ENCODE measurements around the gene FLNB.
"Not testable (repeated sequence)": the region's sequence is repeated elsewhere in the genome, so short reads cannot be mapped to it uniquely, and the experiment has no call there.

FLNB gene

GRCh38 chr3:58055314-58055713 lies 47.1 kb downstream of the FLNB start:
- no peak for DNase-seq

DNA sequence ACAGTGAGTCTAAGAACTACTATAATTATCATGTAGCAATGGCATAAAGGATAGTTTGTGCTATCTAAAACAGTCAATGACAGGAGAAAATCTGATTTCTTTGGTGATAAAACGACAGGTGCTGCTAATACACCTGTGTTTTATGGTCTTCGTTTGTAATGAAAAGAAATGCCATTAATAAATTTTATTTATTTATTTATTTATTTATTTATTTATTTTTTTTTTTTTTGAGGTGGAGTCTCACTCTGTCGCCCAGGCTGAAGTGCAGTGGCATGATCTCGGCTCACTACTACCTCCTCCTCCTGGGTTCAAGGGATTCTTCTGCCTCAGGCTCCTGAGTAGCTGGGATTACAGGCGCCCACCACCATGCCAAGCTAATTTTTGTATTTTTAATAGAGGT lies 47.7 kb downstream of the FLNB start:
- DNase-seq, result not testable (repeated sequence)

DNA sequence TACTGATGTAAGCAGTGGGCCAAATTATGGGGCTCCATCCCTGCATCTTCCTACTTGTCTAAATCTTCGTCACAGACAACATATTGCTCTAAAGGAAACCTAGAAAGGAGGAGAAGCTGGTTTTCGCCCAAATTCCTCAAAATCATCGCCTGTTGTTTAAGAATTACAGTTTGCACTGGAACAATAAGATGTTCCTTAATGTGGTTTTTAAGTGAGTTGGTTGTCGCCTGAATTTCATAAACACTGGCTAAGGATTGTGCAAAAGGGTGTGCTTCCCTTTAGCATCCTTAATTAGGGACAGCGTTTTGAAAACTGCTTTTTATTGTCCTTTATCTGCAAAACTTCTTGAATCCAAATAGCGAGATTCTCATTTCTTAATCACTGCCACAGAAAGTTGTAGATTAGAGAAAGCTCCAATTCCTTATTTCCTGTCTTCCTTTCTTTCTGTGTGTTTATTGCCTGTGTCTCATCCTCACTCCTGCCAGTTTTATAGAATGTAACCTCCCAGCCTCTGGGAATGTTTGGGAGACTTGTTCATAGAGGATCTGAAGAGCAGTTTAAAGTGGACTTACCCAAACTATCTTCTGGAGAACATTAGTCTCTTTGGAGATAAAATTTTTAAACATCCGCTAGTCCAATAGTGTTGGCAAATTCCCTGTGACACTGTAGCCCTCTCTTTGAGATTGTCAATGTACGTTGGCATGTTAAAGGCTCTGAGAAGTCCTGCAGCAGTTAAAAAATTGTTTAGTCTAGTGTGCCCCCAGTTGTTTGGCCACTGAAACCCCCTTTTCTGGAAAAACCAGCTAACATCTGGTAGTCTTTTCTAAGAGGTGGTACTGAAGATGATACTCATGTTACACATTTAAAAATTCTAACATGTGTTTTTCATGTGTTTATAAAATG lies 50.4 kb downstream of the FLNB start:
- DNase-seq, result no peak

DNA sequence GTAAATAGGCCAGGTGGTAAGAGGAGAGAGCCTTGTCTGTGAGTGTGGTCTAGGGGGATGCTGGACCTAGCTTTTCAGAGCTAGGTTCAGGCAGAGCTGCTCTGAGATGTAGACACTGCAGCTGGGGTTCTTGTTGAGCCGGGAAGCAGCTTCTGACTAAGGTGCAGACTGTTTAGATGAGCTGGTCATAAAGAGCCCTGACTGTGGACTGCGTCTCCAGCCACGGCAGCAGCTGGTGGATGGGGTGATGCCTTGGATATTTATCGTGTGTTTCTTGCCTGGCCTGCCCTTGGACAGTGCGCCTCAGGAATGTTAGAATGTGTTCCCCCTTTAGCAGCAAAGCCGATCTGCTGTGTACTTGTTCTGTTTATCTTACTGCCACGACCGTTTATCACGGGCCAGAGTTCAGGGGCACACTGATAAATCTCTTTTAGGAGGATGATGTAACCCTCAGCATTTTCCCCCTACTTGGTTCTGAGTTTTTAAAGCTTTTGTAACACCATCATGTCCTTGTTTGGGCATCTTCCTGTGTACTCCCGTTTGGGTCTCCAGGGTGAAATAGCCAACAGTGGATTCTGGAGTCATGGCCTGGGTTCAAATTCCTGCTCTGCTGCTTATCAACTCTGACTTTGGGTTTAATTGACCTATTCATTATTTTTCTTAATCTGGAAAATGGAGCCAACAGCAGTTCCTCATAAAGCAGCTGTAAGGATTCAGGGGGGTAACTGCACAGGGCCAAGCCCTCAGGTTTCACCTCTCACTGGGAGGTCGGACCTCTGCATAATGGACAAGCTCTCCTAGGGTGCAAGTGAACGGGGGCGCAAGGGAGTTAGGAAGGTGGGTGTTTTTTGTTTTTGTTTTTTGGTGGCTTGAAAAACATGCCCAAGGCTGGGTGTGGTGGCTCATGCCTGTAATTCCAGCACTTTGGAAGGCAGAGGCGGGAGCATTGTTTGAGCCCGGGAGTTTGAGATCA lies 51.4 kb downstream of the FLNB start:
- no peak for DNase-seq

GRCh38 chr3:58062472-58062871 lies 54.2 kb downstream of the FLNB start:
- DNase-seq, result no peak

DNA sequence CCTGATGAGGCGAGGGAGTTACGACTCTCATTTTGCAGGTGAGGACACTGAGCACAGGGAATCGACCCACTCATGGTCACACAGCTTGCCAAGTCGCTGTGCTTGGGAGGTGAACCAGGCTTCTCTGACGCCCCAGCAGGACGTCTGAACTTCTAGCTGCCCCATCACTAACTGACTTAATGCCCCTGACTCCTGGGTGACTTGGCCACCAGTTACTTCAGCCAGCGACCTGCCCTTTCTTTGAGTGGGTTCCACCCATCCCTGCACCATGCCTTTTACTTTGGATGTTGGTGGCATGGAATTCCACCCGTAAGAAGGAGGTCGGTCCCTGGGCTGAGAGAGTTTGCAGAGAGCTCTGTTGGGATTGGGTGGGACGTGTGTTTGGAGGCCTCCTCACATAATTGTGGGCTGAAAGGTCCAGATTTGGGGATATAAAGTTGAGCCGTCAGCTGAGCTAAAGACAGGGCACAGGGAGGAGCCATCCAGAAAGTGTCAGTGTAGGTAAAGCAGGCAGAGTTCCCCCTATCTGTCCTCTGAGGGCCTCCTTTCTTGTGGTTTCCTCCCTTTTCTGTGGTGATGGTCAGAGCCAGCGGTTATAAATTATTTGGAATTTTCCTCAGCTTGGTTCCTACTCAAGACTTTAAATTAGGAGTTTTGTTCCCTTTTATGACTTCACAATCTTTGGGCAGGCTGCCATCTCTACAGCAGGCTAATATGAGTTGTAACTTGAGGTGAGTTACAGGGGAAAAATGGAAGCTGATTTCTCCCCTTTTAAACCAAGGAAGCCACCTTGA lies 55.0 kb downstream of the FLNB start:
- DNase-seq, result no peak

- no peak for DNase-seq
Observed at GRCh38 chr3:58064923-58065638, 56.9 kb downstream of the FLNB start.

DNA sequence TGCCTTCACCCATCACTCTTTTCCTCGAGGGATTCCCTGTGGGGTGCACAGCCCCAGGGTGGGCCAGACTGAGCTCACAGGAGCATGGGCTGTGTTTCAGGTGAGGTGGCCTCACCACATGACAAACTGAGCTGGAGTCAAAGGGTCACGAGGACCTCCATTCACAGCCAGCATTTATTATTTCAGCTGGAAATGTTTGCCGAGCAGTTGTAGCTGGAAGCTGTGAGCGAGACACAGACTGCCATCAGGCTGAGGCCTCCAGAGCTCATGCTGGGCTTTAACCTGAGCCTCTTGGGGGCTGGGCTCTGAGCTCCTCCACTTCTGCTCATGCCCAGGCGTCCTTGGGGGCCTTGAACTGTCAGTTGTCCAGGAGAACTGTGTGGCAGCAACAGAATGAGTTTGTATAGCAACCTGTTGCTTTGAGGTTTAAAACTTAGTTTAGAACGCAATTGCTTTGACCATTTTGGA lies 57.5 kb downstream of the FLNB start:
- no peak for DNase-seq

DNA sequence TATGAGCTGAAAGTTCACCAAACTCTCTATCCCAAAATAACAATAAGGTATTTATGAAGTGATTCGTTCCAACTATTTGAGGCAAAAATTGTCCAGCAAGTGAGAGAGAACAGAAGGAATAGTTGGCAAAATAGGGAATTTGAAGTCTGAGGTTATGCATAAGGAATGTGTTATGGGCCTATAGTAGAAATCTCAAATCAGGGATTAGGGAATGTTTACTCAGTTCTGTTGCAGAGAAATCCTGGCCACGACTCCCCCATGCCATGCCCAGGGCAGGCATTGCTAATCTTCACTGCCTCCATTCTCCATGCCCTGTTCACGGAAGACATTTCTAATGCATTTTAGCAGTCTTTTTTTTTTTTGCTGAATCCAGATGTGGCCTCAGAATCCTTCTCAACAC lies 58.6 kb downstream of the FLNB start:
- no peak for DNase-seq

GRCh38 chr3:58068122-58068809 lies 60.0 kb downstream of the FLNB start:
- DNase-seq, result no peak

DNA sequence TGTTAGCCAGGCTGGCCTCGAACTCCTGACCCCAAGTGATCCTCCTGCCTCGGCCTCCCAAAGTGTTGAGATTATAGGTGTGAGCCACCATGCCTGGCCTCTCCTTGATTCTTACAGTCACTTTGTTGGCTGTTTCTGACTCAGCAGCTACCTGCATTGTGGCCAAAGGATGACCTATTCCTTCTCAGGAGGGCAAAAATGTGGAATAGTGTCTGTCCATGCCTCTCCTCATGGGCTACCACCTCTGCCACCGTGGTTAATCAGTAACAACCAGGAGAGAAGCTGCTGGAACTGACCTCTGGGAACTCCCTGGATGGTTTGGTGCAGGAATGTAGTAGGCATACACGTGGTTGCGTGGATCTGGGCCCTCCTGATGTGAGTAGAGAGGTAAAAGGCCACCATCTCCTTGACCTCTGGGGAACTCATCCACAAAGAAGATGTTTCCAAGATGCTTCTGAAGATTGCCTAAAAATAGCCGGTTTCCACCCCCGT lies 63.3 kb downstream of the FLNB start:
- no peak for DNase-seq

DNA sequence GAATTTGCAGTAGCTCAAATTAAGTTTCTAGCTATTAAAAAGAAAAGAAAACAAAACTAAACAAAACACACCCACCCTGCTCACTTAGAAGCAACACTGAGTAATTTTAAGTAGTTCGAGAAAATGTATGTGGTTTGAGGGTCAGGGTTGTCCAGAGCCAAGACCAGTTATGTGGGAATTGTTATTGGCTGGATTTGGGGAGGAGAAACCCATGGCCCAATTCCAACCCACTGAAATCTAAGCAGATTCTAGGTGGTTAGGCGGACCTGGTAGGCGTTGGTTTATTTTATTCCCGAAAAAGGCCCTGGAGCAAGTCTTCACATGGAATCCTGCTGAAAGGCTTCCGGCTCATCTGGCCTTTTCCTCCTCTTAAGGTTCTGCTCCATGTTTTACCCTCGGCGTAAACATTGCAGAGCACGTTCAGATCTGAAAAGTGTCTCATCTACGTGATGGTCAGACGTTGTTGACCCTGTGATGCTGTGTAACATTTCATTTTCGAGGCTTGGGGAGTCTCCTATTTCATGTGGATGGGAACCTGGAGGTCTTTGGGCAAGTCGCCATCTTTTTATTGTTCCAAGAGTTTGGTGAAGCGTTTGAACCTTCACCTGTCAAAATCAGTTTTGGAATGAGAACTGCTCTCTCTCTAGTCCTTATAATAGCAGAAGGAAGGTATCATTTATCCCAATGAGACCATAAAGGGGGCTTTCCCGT lies 64.0 kb downstream of the FLNB start:
- DNase-seq, result no peak

- DNase-seq, result no peak
Observed at GRCh38 chr3:58072763-58073130, 64.5 kb downstream of the FLNB start.

DNA sequence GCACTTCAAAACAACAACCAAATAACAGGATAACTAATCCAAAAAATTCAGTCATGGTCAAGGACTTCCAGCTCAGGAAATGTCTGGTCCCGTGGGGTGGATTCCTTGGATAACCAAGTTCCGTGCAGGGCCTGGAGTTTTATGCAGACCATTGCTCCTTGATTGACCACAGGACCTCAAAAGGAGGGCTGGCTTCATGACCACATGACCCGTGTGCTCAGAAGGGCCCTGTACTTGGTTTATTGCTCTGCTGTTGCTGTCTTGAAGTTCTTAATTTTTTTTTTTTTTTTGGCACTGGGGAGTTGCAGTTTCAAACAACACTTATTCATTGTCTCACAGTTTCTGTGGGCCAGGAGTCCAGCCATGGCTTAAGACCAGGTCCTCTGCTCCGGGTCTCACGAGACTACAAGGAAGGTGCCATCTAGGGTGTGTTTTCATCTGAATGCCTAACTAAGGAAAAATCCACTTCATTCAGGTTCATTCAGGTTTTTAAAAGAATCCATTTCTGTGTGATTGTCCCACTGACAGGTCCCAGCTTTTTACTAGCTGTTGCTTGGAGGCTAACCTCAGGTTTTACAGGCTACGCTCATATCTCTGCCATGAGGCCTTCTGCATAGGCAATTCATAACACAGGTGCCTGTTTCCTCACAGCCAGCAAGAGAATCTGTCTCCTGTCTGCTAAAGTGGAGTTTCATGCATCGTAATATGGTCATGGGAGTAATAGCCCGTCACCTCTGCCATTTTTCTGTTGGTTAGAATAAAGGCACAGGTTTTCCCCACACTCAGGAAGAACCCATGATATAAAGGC lies 65.3 kb downstream of the FLNB start:
- no peak for DNase-seq

DNA sequence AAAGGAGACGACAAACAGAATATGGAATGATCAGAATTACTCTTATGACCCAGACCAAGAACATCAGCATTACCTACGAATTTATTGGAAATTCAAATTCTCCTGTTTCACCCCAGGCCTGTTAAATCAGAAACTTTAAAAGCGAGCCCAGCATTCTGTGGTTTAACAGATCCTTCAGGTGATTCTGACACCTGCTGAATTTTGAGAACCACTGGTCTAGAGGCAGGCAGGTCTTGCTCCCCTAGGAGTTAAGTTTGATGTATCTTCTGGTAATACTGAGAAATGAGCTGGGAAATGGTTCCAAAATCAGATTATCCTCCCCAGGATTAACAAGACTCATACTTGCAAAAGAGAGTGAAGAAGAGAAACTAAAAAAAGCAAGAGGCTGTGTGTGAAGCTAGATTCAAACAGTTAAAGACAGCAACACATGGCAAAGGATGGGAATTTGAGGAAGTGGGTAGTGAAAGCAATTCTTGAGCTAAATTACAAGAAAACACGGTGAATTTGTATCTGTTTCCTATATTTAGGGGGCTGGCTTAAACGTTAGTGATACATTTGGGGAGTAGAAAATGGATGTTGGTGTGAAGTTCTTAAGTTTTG lies 66.0 kb downstream of the FLNB start:
- DNase-seq, result no peak

- DNase-seq, result peak; percentile 8
Observed at GRCh38 chr3:58074997-58075396, 66.8 kb downstream of the FLNB start.

- no peak for DNase-seq
Observed at GRCh38 chr3:58077596-58078285, 69.5 kb downstream of the FLNB start.

- DNase-seq, result no peak
Observed at GRCh38 chr3:58078610-58079009, 70.4 kb downstream of the FLNB start.

GRCh38 chr3:58079773-58080172 lies 71.6 kb downstream of the FLNB start:
- DNase-seq, result no peak
